ENCODE measurements around the gene ZFYVE28.

ZFYVE28 gene

DNA sequence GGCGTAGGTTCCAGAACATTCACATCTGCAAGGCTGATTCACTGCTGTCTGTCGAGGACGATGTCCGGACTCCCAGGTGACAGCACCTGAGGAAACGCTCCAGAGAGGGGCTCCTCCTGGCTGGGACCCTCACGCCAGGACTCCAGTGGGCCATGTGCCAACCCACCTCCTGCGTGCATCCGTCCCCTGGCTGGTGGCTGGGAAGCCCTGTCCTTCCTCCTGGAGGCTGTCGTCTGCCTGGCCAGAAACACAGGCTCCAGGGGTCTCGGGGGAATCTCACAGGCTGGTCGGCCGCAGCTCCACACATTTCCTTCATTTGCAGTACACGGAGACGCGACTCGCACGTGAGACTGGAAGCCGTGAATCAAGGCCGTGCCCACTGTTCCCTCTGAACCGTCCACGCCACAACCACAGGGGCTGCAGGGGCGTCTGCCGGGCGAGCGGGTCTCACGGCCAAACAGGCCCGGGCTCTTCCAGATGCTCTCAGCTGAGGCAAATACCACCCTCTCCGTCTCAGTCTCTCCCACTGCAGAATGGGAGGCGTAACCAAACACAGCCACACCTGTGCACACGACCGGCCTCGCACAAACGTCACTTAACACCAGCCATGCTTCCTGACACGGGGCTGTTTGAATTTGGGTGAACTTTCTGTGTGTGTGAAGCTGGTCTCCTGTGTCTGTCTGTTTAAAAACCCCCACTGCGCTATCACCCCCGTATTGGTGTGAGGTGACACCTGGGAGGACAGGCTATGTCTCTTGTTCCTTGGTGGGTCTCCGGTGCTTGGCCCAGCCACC is 117.8 kb downstream of the ZFYVE28 start:
- DNase-seq, result no peak

DNA sequence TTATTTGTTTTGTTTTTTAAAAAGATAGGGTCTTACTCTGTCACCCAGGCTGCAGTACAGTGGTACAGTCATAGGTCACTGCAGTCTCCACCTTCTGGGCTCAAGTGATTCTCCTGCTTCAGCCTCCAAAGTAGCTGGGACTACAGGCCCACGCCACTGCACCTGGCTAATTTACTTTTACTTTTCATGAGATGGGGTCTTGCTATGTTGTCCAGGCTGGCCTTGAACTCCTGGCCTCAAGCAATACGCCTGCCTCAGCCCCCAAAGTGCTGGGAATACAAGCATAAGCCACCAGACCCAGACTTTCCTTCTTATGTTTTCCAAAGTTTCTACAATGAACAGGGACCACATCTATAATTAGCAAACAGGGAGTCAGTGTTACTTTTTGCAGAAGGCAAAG is 118.7 kb downstream of the ZFYVE28 start:
- DNase-seq, result no peak

DNA sequence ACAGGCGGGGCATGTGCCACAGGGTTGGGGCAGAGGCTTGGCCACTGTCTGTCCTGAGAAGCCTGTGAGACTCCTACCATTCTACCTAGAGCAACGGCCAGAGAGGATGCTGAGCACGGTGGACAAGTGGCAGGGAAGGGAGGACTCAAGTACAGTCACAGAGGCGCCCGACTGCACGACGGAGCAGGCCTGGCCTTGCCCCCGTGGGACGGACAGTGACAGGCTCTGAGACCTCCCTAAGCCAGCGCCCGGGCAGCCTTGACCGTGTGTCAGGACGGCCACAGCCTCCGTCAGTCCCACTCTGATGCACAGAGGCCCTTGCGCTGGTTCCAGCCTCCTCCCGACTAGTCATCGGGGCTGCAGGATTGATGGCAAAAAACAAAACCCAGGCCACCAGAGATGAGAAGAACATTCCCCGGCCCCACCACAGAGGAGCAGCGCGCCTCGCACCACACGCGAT is 119.9 kb downstream of the ZFYVE28 start:
- DNase-seq, result no peak

- DNase-seq, result no peak
These were observed 120.6 kb downstream of the ZFYVE28 start for GRCh38 chr4:2297606-2298531.

GRCh38 chr4:2296631-2297601 is 121.5 kb downstream of the ZFYVE28 start:
- no peak for DNase-seq

DNA sequence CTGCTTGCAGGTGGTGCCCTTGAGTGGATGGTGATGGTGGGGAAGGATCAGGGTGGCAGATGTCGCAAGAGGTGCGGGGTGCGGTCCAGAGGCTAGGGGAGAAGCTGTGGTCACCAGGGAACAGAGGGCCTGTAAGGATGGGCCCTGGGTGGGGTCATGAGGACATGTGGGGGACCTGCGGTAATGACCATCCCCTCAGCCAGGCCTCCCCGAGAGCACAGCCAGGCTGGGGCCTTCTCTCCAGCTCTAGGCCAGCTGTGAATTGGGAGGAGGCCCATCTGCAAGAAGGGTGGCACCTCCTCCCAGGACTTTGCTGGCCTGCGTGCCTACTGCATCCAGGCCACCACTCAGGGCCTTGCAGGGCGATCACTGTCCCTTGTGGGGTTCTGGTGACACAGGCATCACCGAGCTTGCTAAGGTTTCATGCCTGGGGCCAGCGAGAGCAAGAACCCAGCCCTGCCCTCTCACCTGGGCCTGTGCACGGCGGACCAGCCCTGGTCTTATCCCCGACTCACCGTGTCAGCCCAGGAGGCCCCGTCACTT is 122.5 kb downstream of the ZFYVE28 start:
- no peak for DNase-seq

GRCh38 chr4:2295500-2295899 is 122.9 kb downstream of the ZFYVE28 start:
- no peak for DNase-seq

- DNase-seq, result no peak
These were observed 125.8 kb downstream of the ZFYVE28 start for GRCh38 chr4:2292646-2293108.

GRCh38 chr4:2291705-2292645 is 126.5 kb downstream of the ZFYVE28 start:
- no peak for DNase-seq

GRCh38 chr4:2290974-2291704 is 127.3 kb downstream of the ZFYVE28 start:
- no peak for DNase-seq

- no peak for DNase-seq
These were observed 128.0 kb downstream of the ZFYVE28 start for GRCh38 chr4:2290488-2290887.

- DNase-seq, result no peak
These were observed 128.5 kb downstream of the ZFYVE28 start for GRCh38 chr4:2289955-2290333.

DNA sequence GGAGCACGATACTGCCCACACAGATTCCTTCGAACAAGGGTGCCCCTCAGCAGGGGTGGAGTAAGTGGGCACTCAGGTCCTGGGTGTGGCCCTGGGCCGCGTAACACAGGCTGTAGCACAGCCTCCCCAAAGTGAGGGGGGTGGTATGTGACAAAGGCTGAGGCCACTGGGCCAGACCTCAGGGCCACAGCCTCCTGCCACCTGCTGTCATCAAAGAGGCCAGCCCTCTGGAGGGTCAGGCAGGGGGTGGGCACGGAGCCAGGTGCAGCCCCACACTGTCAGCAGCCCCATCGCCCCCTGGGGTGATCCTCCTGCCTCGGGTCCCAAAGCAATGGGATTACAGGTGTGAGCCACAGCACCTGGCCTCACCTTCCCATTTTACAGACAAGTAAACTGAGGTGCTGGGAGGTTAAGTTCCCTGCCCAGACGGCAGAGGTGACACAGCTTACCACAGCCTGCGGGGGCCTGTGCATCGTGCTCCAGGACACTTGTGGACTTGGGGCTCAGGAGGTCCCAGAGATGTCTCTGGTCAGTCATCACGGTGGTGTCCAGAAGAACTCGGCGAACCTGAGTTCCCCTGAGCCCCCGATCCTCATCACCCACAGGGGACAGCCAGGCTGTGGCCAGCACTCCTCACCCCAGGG is 129.0 kb downstream of the ZFYVE28 start:
- DNase-seq, result no peak

GRCh38 chr4:2288051-2288541 is 130.3 kb downstream of the ZFYVE28 start:
- no peak for DNase-seq

- DNase-seq, result no peak
These were observed 130.9 kb downstream of the ZFYVE28 start for GRCh38 chr4:2287594-2287915.

GRCh38 chr4:2286904-2287593 is 131.4 kb downstream of the ZFYVE28 start:
- no peak for DNase-seq

DNA sequence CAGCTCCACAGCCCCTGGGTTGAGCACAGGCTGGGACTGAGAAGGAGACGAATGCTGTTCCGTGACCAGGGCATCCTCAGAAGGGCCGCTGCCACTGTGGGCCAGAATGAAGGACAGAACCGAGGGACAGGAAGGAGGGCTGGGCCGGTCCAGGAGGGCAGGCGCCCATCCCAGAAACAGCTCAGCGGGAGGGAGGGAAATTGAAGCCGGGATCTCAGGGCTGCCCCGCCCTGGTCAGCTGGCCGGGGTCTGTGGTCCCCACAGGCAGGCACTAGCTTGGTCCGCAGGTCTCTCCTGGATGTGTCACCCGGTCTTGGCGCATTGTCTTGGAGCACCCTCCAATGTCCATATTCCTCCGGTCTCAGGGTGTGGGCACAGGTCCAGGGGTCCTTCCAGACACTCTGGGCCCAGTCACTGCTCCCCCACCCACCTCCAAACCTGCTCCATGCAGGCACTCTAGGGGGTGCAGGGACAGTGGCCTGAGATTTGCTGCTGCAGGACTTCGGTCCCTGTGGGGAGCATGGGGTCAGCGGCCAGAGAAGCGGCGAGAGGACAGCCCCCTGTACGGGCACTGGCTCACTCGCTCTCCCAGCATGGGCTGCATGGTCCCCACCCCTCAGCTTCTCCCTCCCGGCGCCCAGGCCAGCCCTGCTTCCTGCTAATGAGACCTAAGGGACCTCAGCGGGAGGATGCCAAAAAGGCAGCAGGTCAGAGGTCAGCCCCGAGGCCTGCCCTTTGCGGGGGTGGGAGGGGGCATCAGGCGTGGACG is 132.6 kb downstream of the ZFYVE28 start:
- no peak for DNase-seq

DNA sequence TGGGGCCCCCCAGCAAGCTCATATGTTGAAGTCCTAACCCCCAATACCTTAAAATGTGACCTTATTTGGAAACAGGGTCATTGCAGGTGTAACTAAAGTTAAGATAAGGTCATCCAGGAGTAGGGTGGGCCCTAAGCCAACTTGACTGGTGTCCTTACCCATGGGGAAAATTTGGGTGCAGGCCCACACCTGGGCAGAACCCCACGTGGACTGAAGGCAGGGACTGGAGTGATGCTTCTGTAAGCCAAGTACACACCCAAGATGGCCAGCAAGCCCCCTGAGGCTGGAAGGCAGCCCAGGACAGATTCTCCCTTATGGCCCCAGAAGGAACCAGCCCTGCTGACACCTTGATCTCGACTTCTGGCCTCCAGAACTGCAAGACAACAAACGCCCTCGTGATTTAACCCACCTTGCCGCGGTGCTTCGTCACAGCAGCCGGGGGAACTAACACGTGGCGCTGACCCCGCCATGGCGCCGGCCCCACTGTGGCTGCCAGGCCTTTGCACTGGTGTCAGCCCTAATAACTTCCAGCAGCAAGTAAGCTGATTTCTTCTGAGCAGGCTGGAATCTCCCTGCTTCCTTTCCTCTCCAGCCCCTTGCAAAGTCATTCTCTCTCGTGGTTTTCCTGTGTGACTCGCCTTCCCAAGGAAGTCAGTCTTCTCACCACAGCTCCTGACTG is 133.4 kb downstream of the ZFYVE28 start:
- DNase-seq, result no peak
